ENCODE measurements around the gene BCAP29. TPM values are rescaled to one million over a fixed set of nuclear protein-coding genes. Genes with fewer than 3 reads are reported as not detected.

The BCAP29 gene
- total and polyA plus RNA-seq, 11 donors = 42.5 to 241 (median 117) TPM

GRCh38 chr7:107610323-107610722, 30.3 kb downstream of the BCAP29 start:
- H3K27me3 ChIP-seq = no peaks in the 10 kb centered on the region
- TF ChIP-seq CTCF (IDR thresholded peaks at IDR 0.05) = no peak
- no peak for TF ChIP-seq POLR2A (IDR thresholded peaks at IDR 0.05)
- H3K4me3 ChIP-seq = no peak overlapping the region
- WGBS, 4 donors = 34 to 52% (median 41%) methylated on average over 1 of the region's 1 CpG
- DNase-seq = no peak
- H3K27ac ChIP-seq = peak overlapping the region; percentile 33 to 74 (median 58)
- peak in 3 of 4 donors; percentile 11 to 64 (median 38) for ATAC-seq
- intact Hi-C loops (cut with DNase I) = no loop called here
- no peaks in the 10 kb centered on the region for H3K9me3 ChIP-seq
- peaks cover 0 to 54% (median 38%) of the 10 kb centered on the region in 9 donors for H3K36me3 ChIP-seq
- peaks cover 0 to 34% (median 19%) of the 10 kb centered on the region in 12 donors for H3K4me1 ChIP-seq

- Histone ChIP-seq H3K36me3 (peaks cover 0 to 65% (median 53%) of the 10 kb centered on the region in 9 donors), H3K9me3 (no peaks in the 10 kb centered on the region), H3K4me1 (peaks cover 0 to 34% (median 19%) of the 10 kb centered on the region in 12 donors), H3K27ac (no peak overlapping the region), H3K4me3 (no peak overlapping the region), H3K27me3 (no peaks in the 10 kb centered on the region)
- WGBS, 4 donors = 85 to 96% (median 92%) methylated on average over 1 of the region's 1 CpG
- no peak for TF ChIP-seq CTCF (IDR thresholded peaks at IDR 0.05)
- intact Hi-C loops (cut with DNase I) = no loop called here
- ATAC-seq = no peak
- no peak for DNase-seq
Observed at GRCh38 chr7:107613439-107613838, 33.4 kb downstream of the BCAP29 start.

DNA sequence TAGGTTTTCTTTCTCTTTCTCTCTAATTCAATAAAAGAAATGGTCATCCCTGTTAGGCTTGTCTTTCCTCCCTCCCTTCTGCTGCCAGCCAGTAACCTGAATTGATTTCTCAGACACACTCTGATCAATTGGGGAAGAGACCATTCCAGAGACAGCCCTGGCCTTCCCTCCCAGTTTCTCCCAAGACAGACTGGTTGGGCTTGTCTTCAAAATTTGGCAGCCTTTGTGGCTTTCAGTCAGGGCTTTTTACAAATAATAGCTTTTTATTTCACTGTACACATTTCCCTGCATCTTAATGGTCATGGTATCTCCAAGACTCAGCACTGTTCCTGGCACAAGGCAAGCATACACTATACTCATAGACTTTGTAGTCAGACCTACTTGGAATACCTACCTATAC, 33.9 kb downstream of the BCAP29 start:
- DNase-seq (no peak), ATAC-seq (no peak)
- no peak overlapping the region for H3K4me3 ChIP-seq
- peaks cover 0 to 67% (median 58%) of the 10 kb centered on the region in 9 donors for H3K36me3 ChIP-seq
- no peaks in the 10 kb centered on the region for H3K9me3 ChIP-seq
- TF ChIP-seq POLR2A (IDR thresholded peaks at IDR 0.05) (no peak), CTCF (IDR thresholded peaks at IDR 0.05) (no peak)
- no peaks in the 10 kb centered on the region for H3K27me3 ChIP-seq
- intact Hi-C loops (cut with DNase I) = no loop called here
- no peak overlapping the region for H3K27ac ChIP-seq
- H3K4me1 ChIP-seq = peaks cover 0 to 30% (median 18%) of the 10 kb centered on the region in 12 donors

GRCh38 chr7:107614425-107614824, 34.4 kb downstream of the BCAP29 start:
- no peaks in the 10 kb centered on the region for H3K27me3 ChIP-seq
- no peak for TF ChIP-seq CTCF (IDR thresholded peaks at IDR 0.05)
- TF ChIP-seq POLR2A (IDR thresholded peaks at IDR 0.05) = no peak
- peaks cover 0 to 72% (median 57%) of the 10 kb centered on the region in 9 donors for H3K36me3 ChIP-seq
- DNase-seq (no peak), ATAC-seq (no peak)
- no peaks in the 10 kb centered on the region for H3K9me3 ChIP-seq
- intact Hi-C loops (cut with DNase I) = no loop called here
- no peak overlapping the region for H3K4me3 ChIP-seq
- no peak overlapping the region for H3K27ac ChIP-seq
- peaks cover 0 to 26% (median 14%) of the 10 kb centered on the region in 12 donors for H3K4me1 ChIP-seq

Measured in heart left ventricle (tissue), 16 donors.